HEK293T (cell line): ENCODE results near the gene MED23.

Source experiments
- ARNT ChIP-seq: fragments of 450-650 bp; IDR thresholded peaks from 2 replicates; pipeline ENCODE4 v1.6.1; 2017; ENCODE audit warnings: mild to moderate bottlenecking
- BHLHE40 ChIP-seq: fragments of 450-650 bp; IDR thresholded peaks from 2 replicates; pipeline ENCODE4 v1.6.1; 2016; ENCODE audit warnings: mild to moderate bottlenecking, moderate library complexity, borderline replicate concordance
- ELF4 ChIP-seq: fragments of 450-650 bp; IDR thresholded peaks from 2 replicates; pipeline ENCODE4 v1.6.1; 2017; ENCODE audit warnings: antibody characterized with exemption
- FOXA1 ChIP-seq: fragments of 450-650 bp; IDR thresholded peaks from 2 replicates; pipeline ENCODE4 v1.6.1; 2016; ENCODE audit warnings: mild to moderate bottlenecking
- FOXK2 ChIP-seq: fragments of 450-650 bp; IDR thresholded peaks from 2 replicates; pipeline ENCODE4 v1.6.1; 2016; ENCODE audit warnings: mild to moderate bottlenecking
- FOXM1 ChIP-seq: fragments of 450-650 bp; IDR thresholded peaks from 2 replicates; pipeline ENCODE4 v1.6.1; 2017; ENCODE audit warnings: mild to moderate bottlenecking, borderline replicate concordance
- HDGF ChIP-seq: fragments of 450-650 bp; IDR thresholded peaks from 2 replicates; pipeline ENCODE4 v1.6.1; 2017; ENCODE audit warnings: antibody characterized with exemption, borderline replicate concordance
- LEF1 ChIP-seq: fragments of 450-650 bp; IDR thresholded peaks from 2 replicates; pipeline ENCODE4 v1.6.1; 2017; ENCODE audit warnings: mild to moderate bottlenecking, borderline replicate concordance
- NFRKB ChIP-seq: fragments of 450-650 bp; IDR thresholded peaks from 2 replicates; pipeline ENCODE4 v1.6.1; 2016; ENCODE audit warnings: mild to moderate bottlenecking, moderate library complexity
- SP1 ChIP-seq: fragments of 450-650 bp; IDR thresholded peaks from 2 replicates; pipeline ENCODE4 v1.6.1; 2017
- SUZ12 ChIP-seq: fragments of 450-650 bp; IDR thresholded peaks from 2 replicates; pipeline ENCODE4 v1.6.1; 2016; ENCODE audit warnings: mild to moderate bottlenecking
- TARDBP ChIP-seq: fragments of 450-650 bp; IDR thresholded peaks from 2 replicates; pipeline ENCODE4 v1.6.1; 2016
- ZNF384 ChIP-seq: fragments of 450-650 bp; IDR thresholded peaks from 2 replicates; pipeline ENCODE4 v1.6.1; 2016

- TF ChIP-seq TARDBP, result no peak
- no peak for TF ChIP-seq SP1
- no peak for TF ChIP-seq SUZ12
- no peak for TF ChIP-seq NFRKB
- no peak for TF ChIP-seq FOXK2
- TF ChIP-seq FOXM1, result no peak
- TF ChIP-seq LEF1, result no peak
- TF ChIP-seq ARNT, result no peak
- no peak for TF ChIP-seq FOXA1
- no peak for TF ChIP-seq ELF4
- TF ChIP-seq ZNF384, result no peak
- TF ChIP-seq HDGF, result no peak
- TF ChIP-seq BHLHE40, result no peak
These were observed 1.6 kb upstream of the MED23 start for GRCh38 chr6:131629651-131630050.
